Lower lobe of right lung (tissue), 2 donors: ENCODE measurements around the gene PHRF1. TPM values are rescaled to one million over a fixed set of nuclear protein-coding genes. Genes with fewer than 3 reads are reported as not detected.

Experiments
- ATAC-seq, 2 donors: fragments of 200-7000 bp; cut with Tn5 transposase; one replicate each; pipeline ENCODE4 v1.9.1; 2020 to 2022; ENCODE audit warnings: mild to moderate bottlenecking in 2 of 2, moderate library complexity in 2 of 2
- DNase-seq: peaks from one replicate; pipeline ENCODE4 v3.0.0-alpha.2; 2020
- H3K27ac ChIP-seq: fragments of 200-600 bp; one replicate; pipeline ENCODE4 v1.8.0; 2022
- H3K27me3 ChIP-seq: fragments of 200-600 bp; one replicate; pipeline ENCODE4 v1.8.0; 2022; ENCODE audit warnings: low read depth
- H3K36me3 ChIP-seq: fragments of 200-600 bp; one replicate; pipeline ENCODE4 v1.8.0; 2022; ENCODE audit warnings: mild to moderate bottlenecking
- H3K4me1 ChIP-seq: fragments of 200-600 bp; one replicate; pipeline ENCODE4 v1.8.0; 2022
- H3K4me3 ChIP-seq: fragments of 200-600 bp; one replicate; pipeline ENCODE4 v1.8.0; 2022; ENCODE audit warnings: mild to moderate bottlenecking
- H3K9me3 ChIP-seq: fragments of 200-600 bp; one replicate; pipeline ENCODE4 v1.8.0; 2022
- intact Hi-C: fragments of 100-400 bp; cut with DNase I; formaldehyde crosslinking; loops from one replicate; pipeline ENCODE4 v1.11.0; 2022
- total RNA-seq: library from RNA; stranded (reverse); fragmentation: NEBNext Ultra II Directional; extraction: Animal tissue kit (Norgen Biotek cat#: 25700); gene quantifications from one replicate; pipeline ENCODE4 v1.2.1, GENCODE V29; 2021
- TF ChIP-seq, protein P1 (sequence below): fragments of 200-600 bp; IDR thresholded peaks from one replicate; pipeline ENCODE4 v1.8.0; 2022; ENCODE audit warnings: antibody characterized with exemption, mild to moderate bottlenecking
- donor health status: DM: no; HTN: yes; CAD: no; lungs with severe emphysema.

PHRF1 gene
- total RNA-seq, 1 donor from 2014 or later: 31.5 TPM

GRCh38 chr11:537622-538430, 38.4 kb upstream of the PHRF1 start:
- Histone ChIP-seq H3K27me3 (peaks cover 4% of the 10 kb centered on the region), H3K9me3 (no peaks in the 10 kb centered on the region), H3K4me1 (peaks cover 34% of the 10 kb centered on the region), H3K36me3 (peaks cover 15% of the 10 kb centered on the region), H3K4me3 (peak overlapping the region; percentile 75), H3K27ac (peak overlapping the region; percentile 85)
- intact Hi-C loops: no loop called here
- no peak for DNase-seq
- ATAC-seq: no peak
- TF ChIP-seq, protein P1, sequence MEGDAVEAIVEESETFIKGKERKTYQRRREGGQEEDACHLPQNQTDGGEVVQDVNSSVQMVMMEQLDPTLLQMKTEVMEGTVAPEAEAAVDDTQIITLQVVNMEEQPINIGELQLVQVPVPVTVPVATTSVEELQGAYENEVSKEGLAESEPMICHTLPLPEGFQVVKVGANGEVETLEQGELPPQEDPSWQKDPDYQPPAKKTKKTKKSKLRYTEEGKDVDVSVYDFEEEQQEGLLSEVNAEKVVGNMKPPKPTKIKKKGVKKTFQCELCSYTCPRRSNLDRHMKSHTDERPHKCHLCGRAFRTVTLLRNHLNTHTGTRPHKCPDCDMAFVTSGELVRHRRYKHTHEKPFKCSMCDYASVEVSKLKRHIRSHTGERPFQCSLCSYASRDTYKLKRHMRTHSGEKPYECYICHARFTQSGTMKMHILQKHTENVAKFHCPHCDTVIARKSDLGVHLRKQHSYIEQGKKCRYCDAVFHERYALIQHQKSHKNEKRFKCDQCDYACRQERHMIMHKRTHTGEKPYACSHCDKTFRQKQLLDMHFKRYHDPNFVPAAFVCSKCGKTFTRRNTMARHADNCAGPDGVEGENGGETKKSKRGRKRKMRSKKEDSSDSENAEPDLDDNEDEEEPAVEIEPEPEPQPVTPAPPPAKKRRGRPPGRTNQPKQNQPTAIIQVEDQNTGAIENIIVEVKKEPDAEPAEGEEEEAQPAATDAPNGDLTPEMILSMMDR: no peak

DNA sequence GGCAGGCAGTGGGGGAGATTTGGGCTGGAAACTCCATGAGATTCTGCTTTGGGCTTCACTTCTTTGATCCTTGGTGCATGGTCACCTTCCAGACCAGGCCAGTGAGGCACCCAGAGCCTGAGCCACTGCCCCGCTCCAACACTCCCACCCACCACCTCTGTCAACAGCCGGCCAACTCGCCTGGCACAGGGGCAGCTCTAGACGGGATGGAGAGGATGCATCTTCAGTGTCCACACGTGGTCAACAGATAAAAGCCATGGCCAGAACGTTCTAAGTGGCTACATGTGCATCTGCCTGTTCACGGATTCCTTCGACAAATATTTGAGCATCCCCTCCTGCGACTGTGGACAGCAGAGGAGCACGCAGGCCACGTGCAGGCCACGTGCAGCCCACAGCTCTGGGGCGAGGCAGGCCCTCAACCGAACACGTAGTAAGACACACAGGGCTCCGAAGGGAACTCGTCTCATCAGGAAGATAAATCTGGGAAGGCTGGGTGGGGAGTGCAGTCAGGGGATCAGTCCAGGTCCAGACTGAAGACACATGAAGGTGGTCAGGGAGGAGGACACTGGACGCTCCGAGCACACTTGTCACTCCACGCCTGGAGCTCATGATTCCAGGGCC, 37.7 kb upstream of the PHRF1 start:
- H3K9me3 ChIP-seq: no peaks in the 10 kb centered on the region
- H3K27me3 ChIP-seq: peaks cover 4% of the 10 kb centered on the region
- TF ChIP-seq, protein P1: no peak
- DNase-seq: peak; percentile 45
- no peak overlapping the region for H3K27ac ChIP-seq
- no peak for ATAC-seq
- H3K4me3 ChIP-seq: no peak overlapping the region
- intact Hi-C loops: no loop called here
- peaks cover 7% of the 10 kb centered on the region for H3K36me3 ChIP-seq
- H3K4me1 ChIP-seq: peaks cover 32% of the 10 kb centered on the region

- no peak overlapping the region for H3K4me3 ChIP-seq
- H3K4me1 ChIP-seq: peaks cover 21% of the 10 kb centered on the region
- no peak overlapping the region for H3K27ac ChIP-seq
- intact Hi-C loops: no loop called here
- ATAC-seq (no peak), DNase-seq (no peak)
- H3K9me3 ChIP-seq: no peaks in the 10 kb centered on the region
- TF ChIP-seq, protein P1: no peak
- H3K36me3 ChIP-seq: no peaks in the 10 kb centered on the region
- H3K27me3 ChIP-seq: peaks cover 4% of the 10 kb centered on the region
These were observed 36.2 kb upstream of the PHRF1 start for GRCh38 chr11:539971-540481.

GRCh38 chr11:540583-541432, 35.5 kb upstream of the PHRF1 start:
- Histone ChIP-seq H3K4me3 (no peak overlapping the region), H3K27me3 (peaks cover 4% of the 10 kb centered on the region), H3K36me3 (no peaks in the 10 kb centered on the region), H3K27ac (no peak overlapping the region), H3K4me1 (peaks cover 21% of the 10 kb centered on the region), H3K9me3 (no peaks in the 10 kb centered on the region)
- intact Hi-C loops: no loop called here
- TF ChIP-seq, protein P1: no peak
- DNase-seq (peak; percentile 37), ATAC-seq (no peak)

DNA sequence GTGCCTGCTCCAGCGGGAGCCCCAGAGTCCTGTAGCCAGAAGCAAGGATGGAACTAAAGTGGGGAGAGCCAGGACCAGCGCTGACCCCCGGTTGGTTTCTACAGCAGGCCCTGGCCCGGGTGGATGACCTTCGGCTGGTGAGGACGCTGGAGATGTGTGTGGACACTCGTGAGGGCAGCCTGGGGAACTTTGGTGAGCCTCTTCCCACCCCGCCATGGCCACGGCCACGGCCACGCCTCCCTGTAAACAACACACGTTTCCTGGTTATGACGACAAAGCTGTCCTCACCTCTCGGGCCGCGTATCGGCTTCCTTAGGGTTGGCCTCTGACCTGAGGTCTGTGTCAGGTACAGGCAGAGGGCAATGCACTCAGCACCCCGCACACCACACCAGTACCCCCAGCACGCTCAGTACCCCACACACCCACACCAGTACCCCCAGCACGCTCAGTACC, 34.8 kb upstream of the PHRF1 start:
- intact Hi-C loops: no loop called here
- TF ChIP-seq, protein P1: no peak
- ATAC-seq (no peak), DNase-seq (peak; percentile 40)
- Histone ChIP-seq H3K9me3 (no peaks in the 10 kb centered on the region), H3K27ac (no peak overlapping the region), H3K4me1 (peaks cover 16% of the 10 kb centered on the region), H3K4me3 (no peak overlapping the region), H3K27me3 (peaks cover 4% of the 10 kb centered on the region), H3K36me3 (no peaks in the 10 kb centered on the region)
